ENCODE results near the gene OR7C1.
A peak's percentile ranks its signal among the peaks of the same experiment; 100 is the strongest.
"Not testable (repeated sequence)": the region's sequence is repeated elsewhere in the genome, so short reads cannot be mapped to it uniquely, and the experiment has no call there.

Gene OR7C1

DNA sequence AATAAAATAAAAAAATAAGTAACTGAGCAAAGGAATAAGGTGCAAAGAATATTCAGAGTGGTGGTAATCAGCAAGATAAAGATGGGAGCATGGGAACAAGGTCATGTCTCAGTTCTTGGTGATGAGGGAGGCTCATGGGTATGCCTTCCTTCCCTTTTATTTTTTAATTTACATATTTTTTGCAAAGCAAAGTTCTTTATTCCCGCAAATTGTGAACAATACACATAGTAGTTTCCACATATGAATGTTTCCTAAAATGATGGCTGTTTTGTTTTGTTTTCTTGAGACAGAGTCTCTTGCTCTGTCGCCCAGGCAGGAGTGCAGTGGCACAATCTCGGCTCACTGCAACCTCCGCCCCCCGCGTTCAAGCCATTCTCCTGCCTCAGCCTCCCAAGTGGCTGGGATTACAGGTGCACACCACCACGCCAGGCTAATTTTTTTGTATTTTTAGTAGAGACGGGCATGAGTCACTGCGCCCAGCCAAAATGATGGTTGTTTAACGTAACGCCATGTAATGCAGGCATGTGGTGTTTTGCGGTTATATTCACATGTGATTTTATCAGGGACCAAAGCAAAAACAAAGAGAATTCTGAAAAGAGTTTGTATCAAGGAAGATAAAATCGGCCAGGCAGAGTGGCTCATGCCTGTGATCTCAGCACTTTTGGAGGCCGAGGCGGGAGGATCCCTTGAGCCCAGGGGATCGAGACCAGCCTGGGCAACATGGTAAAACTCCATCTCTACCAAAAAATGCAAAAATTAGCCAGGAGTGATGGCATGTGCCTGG, 52.2 kb downstream of the OR7C1 start:
- no peak overlapping the region for H3K4me3 ChIP-seq (ENCODE audit: low read length)
- H3K9me3 ChIP-seq (ENCODE audit: control insufficient read depth, low read length): no peaks in the 10 kb centered on the region
- H3K36me3 ChIP-seq (ENCODE audit: control insufficient read depth, insufficient read depth, low read length): no peaks in the 10 kb centered on the region
- H3K9ac ChIP-seq (ENCODE audit: low read length): no peak overlapping the region
- no peaks in the 10 kb centered on the region for H3K4me1 ChIP-seq (ENCODE audit: control insufficient read depth, insufficient read depth, low read length)
- H3K27me3 ChIP-seq (ENCODE audit: control insufficient read depth, insufficient read depth, low read length): no peaks in the 10 kb centered on the region

- not testable (repeated sequence) for H3K9ac ChIP-seq (ENCODE audit: low read length); H3K4me1 ChIP-seq (ENCODE audit: control insufficient read depth, insufficient read depth, low read length); H3K36me3 ChIP-seq (ENCODE audit: control insufficient read depth, insufficient read depth, low read length); H3K27me3 ChIP-seq (ENCODE audit: control insufficient read depth, insufficient read depth, low read length); H3K9me3 ChIP-seq (ENCODE audit: control insufficient read depth, low read length); H3K4me3 ChIP-seq (ENCODE audit: low read length)
These were observed 53.1 kb downstream of the OR7C1 start for GRCh38 chr19:14781713-14782536.

DNA sequence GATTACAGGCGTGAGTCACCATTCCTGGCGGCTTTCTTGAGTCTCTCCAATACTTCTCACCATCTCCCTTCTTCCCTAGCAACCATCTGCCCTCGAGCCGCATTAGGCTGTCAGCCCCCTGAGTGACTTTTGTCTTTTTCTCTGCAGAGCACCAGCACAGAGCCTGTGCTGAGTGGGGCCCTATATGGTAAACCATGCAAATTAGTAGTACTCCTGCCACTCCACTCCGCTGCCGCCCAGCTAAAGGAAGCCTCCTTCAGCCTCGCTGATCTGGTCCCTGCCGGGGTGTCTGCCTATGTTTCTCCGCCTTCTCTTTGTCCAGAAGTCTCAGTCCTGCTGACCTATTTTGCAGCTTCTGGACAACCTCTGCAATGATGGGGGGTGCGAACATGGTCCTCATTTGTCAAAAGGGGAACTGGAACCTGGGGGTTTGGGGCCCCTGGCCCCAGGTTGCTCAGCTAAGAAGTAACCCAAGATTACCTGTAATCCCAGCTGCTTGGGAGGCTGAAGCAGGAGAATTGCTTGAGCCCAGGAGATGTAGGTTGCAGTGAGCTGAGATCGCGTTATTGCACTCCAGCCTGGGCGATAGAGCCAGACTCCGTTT, 54.3 kb downstream of the OR7C1 start:
- H3K9ac ChIP-seq (ENCODE audit: low read length); H3K4me1 ChIP-seq (ENCODE audit: control insufficient read depth, insufficient read depth, low read length); H3K27me3 ChIP-seq (ENCODE audit: control insufficient read depth, insufficient read depth, low read length); H3K9me3 ChIP-seq (ENCODE audit: control insufficient read depth, low read length); H3K4me3 ChIP-seq (ENCODE audit: low read length); H3K36me3 ChIP-seq (ENCODE audit: control insufficient read depth, insufficient read depth, low read length): not testable (repeated sequence)

DNA sequence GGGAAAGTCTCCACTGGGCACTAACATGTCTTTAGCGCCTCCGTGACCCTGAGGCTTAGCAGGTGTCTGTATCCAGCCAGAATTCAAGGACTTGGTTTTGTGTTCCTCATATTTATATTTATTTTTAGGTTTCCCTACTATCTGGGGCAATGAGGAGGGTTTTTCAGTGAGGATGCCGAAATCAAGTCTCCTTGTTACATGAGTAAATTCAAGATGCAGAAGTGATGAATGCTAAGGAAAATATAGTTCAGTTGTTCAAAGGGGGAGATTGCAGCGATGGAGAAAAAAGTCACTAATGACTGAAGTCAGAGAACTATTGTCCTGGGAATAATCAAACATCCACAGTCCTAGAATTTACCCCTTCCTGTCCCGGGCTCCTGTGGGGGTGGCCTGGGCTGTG, 55.8 kb downstream of the OR7C1 start:
- no peaks in the 10 kb centered on the region for H3K4me1 ChIP-seq (ENCODE audit: control insufficient read depth, insufficient read depth, low read length)
- H3K36me3 ChIP-seq (ENCODE audit: control insufficient read depth, insufficient read depth, low read length): no peaks in the 10 kb centered on the region
- peaks cover 7% of the 10 kb centered on the region for H3K27me3 ChIP-seq (ENCODE audit: control insufficient read depth, insufficient read depth, low read length)
- H3K9me3 ChIP-seq (ENCODE audit: control insufficient read depth, low read length): no peaks in the 10 kb centered on the region
- H3K9ac ChIP-seq (ENCODE audit: low read length): no peak overlapping the region
- no peak overlapping the region for H3K4me3 ChIP-seq (ENCODE audit: low read length)

- H3K9ac ChIP-seq (ENCODE audit: low read length); H3K36me3 ChIP-seq (ENCODE audit: control insufficient read depth, insufficient read depth, low read length); H3K27me3 ChIP-seq (ENCODE audit: control insufficient read depth, insufficient read depth, low read length); H3K4me1 ChIP-seq (ENCODE audit: control insufficient read depth, insufficient read depth, low read length); H3K9me3 ChIP-seq (ENCODE audit: control insufficient read depth, low read length); H3K4me3 ChIP-seq (ENCODE audit: low read length): not testable (repeated sequence)
These were observed 56.7 kb downstream of the OR7C1 start, which contains the start of gene ADGRE2 for GRCh38 chr19:14778110-14778845. Gene ADGRE2 (minus strand): TSS chr19:14778560. CDS start chr19:14776756, 1,804 bp downstream.

- not testable (repeated sequence) for H3K9ac ChIP-seq (ENCODE audit: low read length); H3K36me3 ChIP-seq (ENCODE audit: control insufficient read depth, insufficient read depth, low read length); H3K4me1 ChIP-seq (ENCODE audit: control insufficient read depth, insufficient read depth, low read length); H3K4me3 ChIP-seq (ENCODE audit: low read length); H3K9me3 ChIP-seq (ENCODE audit: control insufficient read depth, low read length); H3K27me3 ChIP-seq (ENCODE audit: control insufficient read depth, insufficient read depth, low read length)
These were observed 57.3 kb downstream of the OR7C1 start for GRCh38 chr19:14777645-14778044.

DNA sequence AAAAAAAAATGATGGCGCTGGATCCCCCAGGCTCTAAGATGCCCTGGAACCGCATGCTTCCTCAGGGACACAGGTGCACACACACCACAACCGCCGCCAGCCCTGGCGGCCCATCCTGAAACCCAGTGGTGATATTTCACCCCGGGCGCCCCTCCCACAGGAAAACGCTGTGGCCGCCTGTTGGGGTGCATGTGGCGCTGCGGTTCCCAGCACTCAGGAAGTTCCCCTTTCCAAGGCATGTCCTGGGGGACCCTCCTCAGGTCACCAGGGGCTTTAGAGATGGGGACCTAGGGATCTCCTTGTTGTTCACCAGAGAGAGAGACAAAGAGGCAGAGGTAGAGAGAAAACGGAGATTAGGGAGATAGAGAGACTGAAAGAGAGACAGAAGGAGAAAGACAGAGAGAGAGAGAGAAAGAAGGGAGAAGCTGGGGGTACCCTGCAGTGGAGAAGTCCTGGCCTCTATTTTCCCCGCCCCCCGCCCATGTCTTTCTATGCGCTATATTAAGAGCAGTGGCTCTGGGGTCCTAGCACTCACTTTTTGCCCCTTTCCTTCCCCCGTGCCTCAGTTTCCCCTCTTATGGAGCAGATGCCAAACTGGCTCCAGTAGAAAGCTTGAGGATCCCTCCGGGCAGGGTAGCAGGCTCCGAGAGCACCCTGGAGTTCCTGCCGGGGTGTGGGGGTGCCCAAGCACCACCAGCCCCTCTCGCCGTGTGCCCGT, 59.0 kb downstream of the OR7C1 start:
- Histone ChIP-seq H3K9ac (ENCODE audit: low read length) (peak overlapping the region; percentile 39), H3K4me1 (ENCODE audit: control insufficient read depth, insufficient read depth, low read length) (no peaks in the 10 kb centered on the region)

GRCh38 chr19:14775326-14775725, 59.7 kb downstream of the OR7C1 start:
- not testable (repeated sequence) for H3K9me3 ChIP-seq (ENCODE audit: control insufficient read depth, low read length); H3K4me3 ChIP-seq (ENCODE audit: low read length); H3K27me3 ChIP-seq (ENCODE audit: control insufficient read depth, insufficient read depth, low read length); H3K9ac ChIP-seq (ENCODE audit: low read length); H3K4me1 ChIP-seq (ENCODE audit: control insufficient read depth, insufficient read depth, low read length); H3K36me3 ChIP-seq (ENCODE audit: control insufficient read depth, insufficient read depth, low read length)

More for the DNA sequence above, 59.0 kb downstream of the OR7C1 start:
- Histone ChIP-seq H3K9me3 (ENCODE audit: control insufficient read depth, low read length) (no peaks in the 10 kb centered on the region), H3K36me3 (ENCODE audit: control insufficient read depth, insufficient read depth, low read length) (no peaks in the 10 kb centered on the region), H3K27me3 (ENCODE audit: control insufficient read depth, insufficient read depth, low read length) (peaks cover 7% of the 10 kb centered on the region), H3K4me3 (ENCODE audit: low read length) (no peak overlapping the region)

DNA sequence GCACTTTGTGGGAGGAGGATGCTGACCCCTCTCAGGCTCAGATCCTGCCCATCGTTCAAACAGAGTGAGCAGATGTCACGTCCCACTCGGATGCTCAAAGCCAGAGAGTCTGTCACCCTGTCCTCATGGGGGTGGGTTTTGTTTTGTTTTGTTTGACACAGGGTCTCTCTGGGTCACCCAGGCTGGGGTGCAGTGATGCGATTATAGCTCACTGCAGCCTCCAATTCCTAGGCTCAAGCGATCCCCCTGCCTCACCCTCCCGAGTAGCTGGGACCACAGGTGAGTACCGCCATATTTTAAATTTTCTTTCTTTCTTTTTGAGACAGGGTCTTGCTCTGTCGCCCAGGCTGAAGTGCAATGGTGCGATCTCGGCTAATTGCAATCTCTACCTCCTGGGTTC, 60.6 kb downstream of the OR7C1 start:
- no peak overlapping the region for H3K4me3 ChIP-seq (ENCODE audit: low read length)
- no peaks in the 10 kb centered on the region for H3K36me3 ChIP-seq (ENCODE audit: control insufficient read depth, insufficient read depth, low read length)
- peaks cover 7% of the 10 kb centered on the region for H3K27me3 ChIP-seq (ENCODE audit: control insufficient read depth, insufficient read depth, low read length)
- H3K9me3 ChIP-seq (ENCODE audit: control insufficient read depth, low read length): no peaks in the 10 kb centered on the region
- H3K4me1 ChIP-seq (ENCODE audit: control insufficient read depth, insufficient read depth, low read length): no peaks in the 10 kb centered on the region
- no peak overlapping the region for H3K9ac ChIP-seq (ENCODE audit: low read length)

DNA sequence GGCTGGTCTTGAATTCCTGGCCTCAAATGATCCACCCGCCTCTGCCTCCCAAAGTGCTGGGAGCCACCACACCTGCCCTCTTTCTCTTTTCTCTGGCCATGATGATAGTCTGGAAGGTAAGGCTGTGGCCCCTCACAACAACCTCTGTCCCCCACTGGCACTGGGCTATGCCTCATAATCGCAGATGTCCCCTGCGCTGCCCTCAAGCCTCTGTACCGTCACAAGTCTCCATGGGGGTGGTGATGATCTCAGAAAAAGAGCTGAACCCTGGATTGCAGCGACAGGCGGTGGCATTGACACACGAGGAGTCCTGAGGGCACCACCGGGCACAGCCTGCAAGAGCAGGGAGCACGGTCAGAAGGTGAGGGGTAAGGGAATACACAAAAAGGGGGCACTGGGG, 61.3 kb downstream of the OR7C1 start:
- H3K4me1 ChIP-seq (ENCODE audit: control insufficient read depth, insufficient read depth, low read length); H3K4me3 ChIP-seq (ENCODE audit: low read length); H3K9ac ChIP-seq (ENCODE audit: low read length); H3K27me3 ChIP-seq (ENCODE audit: control insufficient read depth, insufficient read depth, low read length); H3K9me3 ChIP-seq (ENCODE audit: control insufficient read depth, low read length); H3K36me3 ChIP-seq (ENCODE audit: control insufficient read depth, insufficient read depth, low read length): not testable (repeated sequence)

GRCh38 chr19:14772995-14773394, 62.0 kb downstream of the OR7C1 start:
- Histone ChIP-seq H3K27me3 (ENCODE audit: control insufficient read depth, insufficient read depth, low read length) (peaks cover 7% of the 10 kb centered on the region), H3K4me1 (ENCODE audit: control insufficient read depth, insufficient read depth, low read length) (no peaks in the 10 kb centered on the region), H3K9ac (ENCODE audit: low read length) (no peak overlapping the region), H3K9me3 (ENCODE audit: control insufficient read depth, low read length) (no peaks in the 10 kb centered on the region), H3K4me3 (ENCODE audit: low read length) (no peak overlapping the region), H3K36me3 (ENCODE audit: control insufficient read depth, insufficient read depth, low read length) (no peaks in the 10 kb centered on the region)
